Gastrocnemius medialis (tissue), 4 donors: ENCODE data around the gene OGN. TPM values are rescaled to one million over a fixed set of nuclear protein-coding genes. Genes with fewer than 3 reads are reported as not detected.

Experiments used
- ATAC-seq, 2 donors: fragments of 150-250 bp; one replicate each; pipeline ENCODE4 v1.9.1; 2016
- DNase-seq, 2 donors: peaks; one replicate each; pipeline ENCODE4 v3.0.0-alpha.2; 2019
- H3K27ac ChIP-seq, 4 donors: fragments of 200-600 bp; sonication (generic); 1 replicate in 1 of 4; 2 replicates in 3 of 4; pipeline ENCODE4 v1.5.1; 2016 to 2018; ENCODE audit warnings: mild to moderate bottlenecking in 2 of 4, moderate library complexity in 1 of 4
- H3K27me3 ChIP-seq, 3 donors: fragments of 200-600 bp; sonication (generic) in 2 of 3; 1 replicate in 1 of 3; 2 replicates in 2 of 3; pipeline versions ENCODE4 v1.5.1 to v1.6.0; 2016 to 2019; ENCODE audit warnings: mild to moderate bottlenecking in 1 of 3, moderate library complexity in 1 of 3
- H3K36me3 ChIP-seq, 2 donors: fragments of 200-600 bp; sonication (generic) in 1 of 2; one replicate each; pipeline ENCODE4 v1.5.1; 2017 to 2018
- H3K4me1 ChIP-seq, 2 donors: fragments of 200-600 bp; sonication (generic) in 1 of 2; one replicate each; pipeline ENCODE4 v1.5.1; 2016 to 2017; ENCODE audit warnings: mild to moderate bottlenecking in 2 of 2
- H3K4me3 ChIP-seq, 4 donors: fragments of 200-600 bp; sonication (generic) in 3 of 4; 1 replicate in 1 of 4; 2 replicates in 3 of 4; pipeline ENCODE4 v1.5.1; 2016 to 2019; ENCODE audit warnings: mild to moderate bottlenecking in 2 of 4
- H3K9me3 ChIP-seq, 3 donors: fragments of 200-600 bp; sonication (generic) in 2 of 3; 1 replicate in 1 of 3; 2 replicates in 2 of 3; pipeline ENCODE4 v1.5.1; 2016 to 2019
- POLR2A ChIP-seq, 2 donors: fragments of 450-650 bp; IDR thresholded peaks; one replicate each; pipeline ENCODE4 v1.6.1; 2017; ENCODE audit warnings: antibody characterized with exemption in 2 of 2, mild to moderate bottlenecking in 2 of 2, moderate library complexity in 2 of 2
- in situ Hi-C, 4 donors: fragments of 200-750 bp; cut with MboI; loops; one replicate each; pipeline versions ENCODE4 v1.15.0 to v1.8.0; 2017; ENCODE audit warnings: low sequenced_read_pairs in 4 of 4
- intact Hi-C: fragments of 100-400 bp; cut with DNase I; formaldehyde crosslinking; loops from one replicate; pipeline ENCODE4 v1.15.1; 2023; ENCODE audit warnings: low total_unique reads
- total RNA-seq, 4 donors: library from RNA; depleted of rRNA; stranded (reverse); fragments of >200 nt; gene quantifications; one replicate each; pipeline versions ENCODE4 v1.1.0 to v1.2.3, GENCODE V29; 2016
- TF ChIP-seq, protein P1 (sequence below), 5 experiments: fragments of 450-650 bp in 3 of 5; fragments of 200-600 bp in 2 of 5; sonication (generic) in 2 of 5; IDR thresholded peaks in 4 of 5; conservative IDR thresholded peaks in 1 of 5; 1 replicate in 4 of 5; 2 replicates in 1 of 5; pipeline ENCODE4 v1.5.1; 2016 to 2019; ENCODE audit warnings: antibody characterized with exemption in 5 of 5, mild to moderate bottlenecking in 3 of 5, moderate library complexity in 3 of 5

Gene OGN, protein sequence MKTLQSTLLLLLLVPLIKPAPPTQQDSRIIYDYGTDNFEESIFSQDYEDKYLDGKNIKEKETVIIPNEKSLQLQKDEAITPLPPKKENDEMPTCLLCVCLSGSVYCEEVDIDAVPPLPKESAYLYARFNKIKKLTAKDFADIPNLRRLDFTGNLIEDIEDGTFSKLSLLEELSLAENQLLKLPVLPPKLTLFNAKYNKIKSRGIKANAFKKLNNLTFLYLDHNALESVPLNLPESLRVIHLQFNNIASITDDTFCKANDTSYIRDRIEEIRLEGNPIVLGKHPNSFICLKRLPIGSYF
- 1 to 10 TPM in 3 of 4 donors, not detected in 1; 1.1 to 3.1 (median 1.7) TPM for total RNA-seq

DNA sequence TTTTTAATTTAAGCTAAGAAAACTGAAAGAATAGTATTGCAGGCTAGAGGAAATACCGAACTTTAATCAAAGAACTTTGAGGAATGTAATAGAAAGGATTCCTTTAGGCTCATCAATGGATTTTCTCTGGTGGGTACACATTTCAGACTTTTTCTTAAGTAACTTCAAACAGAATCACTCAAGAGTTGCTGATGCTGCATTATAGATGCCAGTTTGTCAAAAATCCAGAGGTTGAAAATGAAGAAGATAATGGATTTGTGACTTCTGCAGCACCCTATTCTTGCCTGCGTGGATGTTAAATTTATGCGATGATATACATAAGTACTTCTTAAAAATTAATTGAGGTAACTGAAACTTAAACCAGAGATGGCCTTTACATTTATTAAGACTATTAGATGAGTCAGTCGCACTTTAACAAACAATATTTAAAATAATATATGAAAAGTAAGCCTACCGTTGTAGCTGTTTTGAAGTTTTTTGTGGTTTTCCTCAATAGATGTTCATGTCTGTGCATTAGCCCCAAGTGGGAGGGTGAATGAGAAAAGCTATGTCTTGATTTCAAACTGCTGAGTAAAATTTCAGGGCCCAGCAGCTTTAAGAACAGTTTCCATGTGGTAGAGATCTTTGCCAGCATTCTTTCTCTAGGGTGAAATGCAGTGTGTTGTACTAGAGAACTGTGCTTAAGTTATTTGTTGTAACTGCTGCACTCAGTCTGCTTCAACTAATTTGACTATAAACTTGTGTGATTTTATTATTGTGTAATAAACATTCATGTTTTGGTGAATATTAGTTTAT, at the start of gene OGN:
Gene OGN (minus strand): TSS at position 537 of the 795 bp plus-strand sequence. CDS start 1,171 bp downstream, outside the sequence.
- TF ChIP-seq POLR2A (IDR thresholded peaks at IDR 0.05), result no peak
- TF ChIP-seq, protein P1, sequence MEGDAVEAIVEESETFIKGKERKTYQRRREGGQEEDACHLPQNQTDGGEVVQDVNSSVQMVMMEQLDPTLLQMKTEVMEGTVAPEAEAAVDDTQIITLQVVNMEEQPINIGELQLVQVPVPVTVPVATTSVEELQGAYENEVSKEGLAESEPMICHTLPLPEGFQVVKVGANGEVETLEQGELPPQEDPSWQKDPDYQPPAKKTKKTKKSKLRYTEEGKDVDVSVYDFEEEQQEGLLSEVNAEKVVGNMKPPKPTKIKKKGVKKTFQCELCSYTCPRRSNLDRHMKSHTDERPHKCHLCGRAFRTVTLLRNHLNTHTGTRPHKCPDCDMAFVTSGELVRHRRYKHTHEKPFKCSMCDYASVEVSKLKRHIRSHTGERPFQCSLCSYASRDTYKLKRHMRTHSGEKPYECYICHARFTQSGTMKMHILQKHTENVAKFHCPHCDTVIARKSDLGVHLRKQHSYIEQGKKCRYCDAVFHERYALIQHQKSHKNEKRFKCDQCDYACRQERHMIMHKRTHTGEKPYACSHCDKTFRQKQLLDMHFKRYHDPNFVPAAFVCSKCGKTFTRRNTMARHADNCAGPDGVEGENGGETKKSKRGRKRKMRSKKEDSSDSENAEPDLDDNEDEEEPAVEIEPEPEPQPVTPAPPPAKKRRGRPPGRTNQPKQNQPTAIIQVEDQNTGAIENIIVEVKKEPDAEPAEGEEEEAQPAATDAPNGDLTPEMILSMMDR (IDR thresholded peaks at IDR 0.05 in 4 of 5, conservative IDR thresholded peaks at IDR 0.05 in 1 of 5), result no peak
- intact Hi-C loops (no loop called here), in situ Hi-C loops (no loop called here)
- H3K4me3 ChIP-seq, result no peak within 1 kb of the TSS
- H3K27ac ChIP-seq, result no peak within 1 kb of the TSS
- no peak for ATAC-seq
- H3K4me1 ChIP-seq, result peaks cover 0 to 7% of the 10 kb centered on the region in 2 donors
- no peaks in the 10 kb centered on the region for H3K27me3 ChIP-seq
- H3K9me3 ChIP-seq, result no peaks in the 10 kb centered on the region
- no peak for DNase-seq
- H3K36me3 ChIP-seq, result no peaks in the 10 kb centered on the region

DNA sequence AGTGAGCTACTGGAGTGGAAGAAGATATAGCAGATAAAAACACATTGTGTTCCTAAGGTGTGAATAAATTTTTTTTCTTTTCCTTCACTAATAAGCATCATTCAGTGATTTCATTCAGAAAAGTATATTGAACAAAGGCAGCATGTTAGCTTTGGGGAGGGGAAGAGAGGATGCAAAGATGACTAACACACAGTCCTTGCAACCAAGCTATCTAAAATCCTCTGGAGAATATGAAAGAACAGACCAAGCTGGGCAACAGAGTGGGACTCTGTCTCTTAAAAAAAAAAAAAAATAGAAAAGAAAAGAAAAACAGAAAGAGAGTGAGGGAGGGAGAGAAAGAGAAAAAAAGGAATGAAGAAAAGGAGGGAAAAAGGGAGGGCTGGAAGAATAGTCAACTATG, 42.2 kb upstream of the OGN start:
- ATAC-seq (no peak), DNase-seq (no peak)
- Histone ChIP-seq H3K4me3 (no peak overlapping the region), H3K4me1 (no peaks in the 10 kb centered on the region), H3K9me3 (no peaks in the 10 kb centered on the region), H3K27me3 (no peaks in the 10 kb centered on the region), H3K27ac (no peak overlapping the region), H3K36me3 (no peaks in the 10 kb centered on the region)
- in situ Hi-C loops, result no loop called here
- TF ChIP-seq, protein P1 (IDR thresholded peaks at IDR 0.05 in 4 of 5, conservative IDR thresholded peaks at IDR 0.05 in 1 of 5), result no peak
- no peak for TF ChIP-seq POLR2A (IDR thresholded peaks at IDR 0.05)
- intact Hi-C loops, result no loop called here

DNA sequence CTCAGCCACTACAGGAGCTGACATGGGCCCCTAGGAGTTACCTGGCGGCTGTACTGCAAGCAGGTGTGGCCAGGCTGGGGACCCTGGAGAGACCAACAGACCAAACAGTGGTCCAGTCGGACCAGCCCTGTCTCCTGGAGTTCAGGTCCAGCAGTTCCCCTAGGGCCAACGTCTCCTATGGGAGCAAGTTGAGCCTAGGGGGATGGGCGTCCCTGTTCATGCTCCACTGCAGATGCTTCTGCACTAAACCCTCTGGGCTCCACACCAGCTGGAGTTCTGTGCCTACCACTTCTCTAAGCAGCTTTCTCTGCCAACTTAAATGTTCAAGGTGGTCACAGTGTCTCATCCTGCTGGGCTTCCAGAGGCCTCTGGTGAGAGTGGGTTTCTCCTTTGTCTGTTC, 40.5 kb upstream of the OGN start:
- peaks cover 4 to 5% of the 10 kb centered on the region in 2 donors for H3K4me1 ChIP-seq
- H3K36me3 ChIP-seq, result no peaks in the 10 kb centered on the region
- TF ChIP-seq, protein P1 (IDR thresholded peaks at IDR 0.05 in 4 of 5, conservative IDR thresholded peaks at IDR 0.05 in 1 of 5), result no peak
- TF ChIP-seq POLR2A (IDR thresholded peaks at IDR 0.05), result no peak
- intact Hi-C loops, result no loop called here
- no peaks in the 10 kb centered on the region for H3K9me3 ChIP-seq
- DNase-seq, result no peak
- H3K27me3 ChIP-seq, result no peaks in the 10 kb centered on the region
- no peak for ATAC-seq
- no peak overlapping the region for H3K4me3 ChIP-seq
- in situ Hi-C loops, result no loop called here
- H3K27ac ChIP-seq, result no peak overlapping the region

DNA sequence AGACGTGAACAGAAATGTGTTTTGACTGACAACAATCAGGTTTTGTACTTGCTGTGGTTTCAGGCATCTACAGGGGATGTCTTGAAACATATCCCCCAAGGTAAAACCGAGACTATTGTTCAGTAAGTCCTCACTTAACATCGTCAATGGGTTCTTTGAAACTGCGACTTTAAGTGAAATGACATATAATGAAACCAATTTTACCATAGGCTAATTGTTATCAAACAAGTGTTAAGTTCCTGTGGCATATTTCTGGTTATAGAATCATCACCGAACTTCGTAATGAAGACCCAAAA, 36.3 kb upstream of the OGN start:
- H3K4me3 ChIP-seq, result no peak overlapping the region
- H3K36me3 ChIP-seq, result no peaks in the 10 kb centered on the region
- H3K27me3 ChIP-seq, result no peaks in the 10 kb centered on the region
- H3K9me3 ChIP-seq, result no peaks in the 10 kb centered on the region
- TF ChIP-seq, protein P1 (IDR thresholded peaks at IDR 0.05 in 4 of 5, conservative IDR thresholded peaks at IDR 0.05 in 1 of 5), result no peak
- TF ChIP-seq POLR2A (IDR thresholded peaks at IDR 0.05), result no peak
- DNase-seq, result no peak
- H3K27ac ChIP-seq, result peak overlapping the region in 1 of 4 donors; percentile 34
- ATAC-seq, result no peak
- in situ Hi-C loops, result no loop called here
- peaks cover 5 to 10% of the 10 kb centered on the region in 2 donors for H3K4me1 ChIP-seq
- intact Hi-C loops, result no loop called here
